ENCODE results near the gene HES3.

The HES3 gene

GRCh38 chr1:6263716-6264115, 19.7 kb downstream of the HES3 start:
- no peak for DNase-seq (ENCODE audit: low spot score)

DNA sequence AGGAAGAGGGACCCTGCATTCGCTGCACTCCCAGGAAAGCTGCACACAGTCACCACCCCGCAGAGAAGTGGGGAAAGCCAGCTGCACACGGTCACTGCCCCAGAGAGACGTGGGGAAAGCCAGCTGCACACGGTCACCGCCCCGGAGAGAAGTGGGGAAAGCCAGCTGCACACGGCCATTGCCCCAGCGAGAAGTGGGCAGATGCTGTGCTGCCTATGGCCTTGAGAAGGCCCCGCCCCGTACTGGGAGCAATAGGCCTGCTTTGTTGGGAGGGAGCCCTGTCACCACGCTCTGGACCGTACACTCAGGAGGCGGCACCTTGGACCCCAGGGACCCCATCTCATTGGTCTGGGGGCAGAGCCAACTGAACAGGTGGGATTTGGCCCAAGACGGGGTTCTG, 21.2 kb downstream of the HES3 start:
- DNase-seq (ENCODE audit: low spot score): no peak

DNA sequence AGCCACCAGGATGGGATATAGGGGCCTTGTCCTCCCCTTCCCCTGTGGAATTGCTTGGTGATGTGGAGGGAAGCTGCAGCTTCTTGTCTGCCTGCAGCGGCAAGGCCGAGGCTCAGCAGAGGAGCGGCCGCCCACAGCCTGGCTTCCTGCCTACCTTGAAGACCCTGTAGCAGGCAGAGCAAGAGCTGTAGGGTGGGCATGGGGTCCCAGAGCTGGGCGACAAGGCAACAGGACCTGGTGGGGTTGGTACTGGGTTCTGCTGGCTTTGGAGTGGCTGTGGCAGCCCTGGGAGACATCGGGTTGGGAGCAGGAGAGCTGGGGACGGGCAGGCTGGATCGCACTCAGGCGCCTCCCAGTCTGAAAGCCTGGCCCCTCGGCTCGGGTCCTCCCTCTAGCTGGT, 22.7 kb downstream of the HES3 start:
- no peak for DNase-seq (ENCODE audit: low spot score)

- DNase-seq (ENCODE audit: low spot score): peak; percentile 36
Observed at GRCh38 chr1:6267686-6268322, 23.8 kb downstream of the HES3 start.

GRCh38 chr1:6268415-6268814, 24.4 kb downstream of the HES3 start:
- DNase-seq (ENCODE audit: low spot score): no peak

DNA sequence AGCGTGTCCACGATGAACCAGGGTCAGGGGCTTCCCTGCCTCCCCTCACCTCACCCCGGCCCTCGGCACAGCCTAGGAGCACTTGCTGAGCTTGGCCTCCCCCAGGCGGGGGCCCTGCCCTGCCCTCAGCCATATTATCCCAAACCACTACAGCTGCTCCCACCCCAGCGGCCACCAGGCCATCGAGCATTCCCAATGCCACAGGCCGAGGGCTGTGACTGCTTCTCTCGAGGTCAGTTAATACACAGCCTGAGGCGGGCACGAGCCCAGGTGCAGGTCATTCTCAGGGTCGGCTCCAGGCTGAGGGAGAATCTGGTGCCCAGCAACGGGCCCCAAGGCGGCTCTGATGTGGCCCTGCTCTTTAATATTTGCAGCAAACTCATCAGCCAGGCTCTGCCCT, 25.3 kb downstream of the HES3 start:
- DNase-seq (ENCODE audit: low spot score): no peak

- no peak for DNase-seq (ENCODE audit: low spot score)
Observed at GRCh38 chr1:6269720-6270400, 25.9 kb downstream of the HES3 start.

DNA sequence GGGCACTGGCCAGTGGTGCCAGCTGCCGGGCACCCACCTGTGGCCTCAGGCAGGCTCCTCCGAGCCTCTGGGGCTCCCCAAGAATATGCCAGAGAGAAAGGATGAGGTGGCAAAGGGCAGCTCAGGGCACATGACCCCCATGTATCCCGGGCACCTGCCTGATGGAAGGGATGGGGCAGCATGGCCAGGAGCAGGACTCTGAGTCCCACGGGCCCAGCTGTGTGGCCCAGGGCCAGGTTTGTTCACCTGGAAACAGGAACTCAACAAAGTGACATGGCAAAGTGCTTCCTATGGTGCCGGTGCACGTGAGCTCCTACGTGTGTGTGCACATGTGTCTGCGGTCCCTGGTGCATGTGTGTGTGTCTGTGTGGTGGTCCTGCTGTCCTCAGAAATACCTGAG, 26.4 kb downstream of the HES3 start:
- no peak for DNase-seq (ENCODE audit: low spot score)

DNA sequence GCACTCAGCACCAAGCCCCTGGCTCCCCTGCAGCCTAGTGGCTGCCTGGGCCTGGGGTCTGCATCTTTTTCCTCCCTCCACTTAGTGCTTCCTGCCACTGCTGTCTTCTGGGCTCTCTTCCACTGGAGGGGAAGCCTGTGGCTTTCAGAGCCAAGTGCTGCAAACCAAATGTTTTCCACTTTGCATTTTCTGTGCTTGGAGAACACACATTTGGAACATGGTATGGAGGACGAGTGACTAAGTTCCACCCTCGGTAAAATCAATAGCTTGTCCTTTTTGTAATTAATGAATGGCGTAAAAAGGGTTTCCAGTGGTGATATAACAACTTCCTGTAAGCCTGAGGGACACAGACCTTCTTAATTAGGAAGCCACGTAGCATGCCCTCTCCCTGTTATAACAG, 27.0 kb downstream of the HES3 start:
- no peak for DNase-seq (ENCODE audit: low spot score)

GRCh38 chr1:6271554-6271953, 27.6 kb downstream of the HES3 start:
- DNase-seq (ENCODE audit: low spot score): no peak

DNA sequence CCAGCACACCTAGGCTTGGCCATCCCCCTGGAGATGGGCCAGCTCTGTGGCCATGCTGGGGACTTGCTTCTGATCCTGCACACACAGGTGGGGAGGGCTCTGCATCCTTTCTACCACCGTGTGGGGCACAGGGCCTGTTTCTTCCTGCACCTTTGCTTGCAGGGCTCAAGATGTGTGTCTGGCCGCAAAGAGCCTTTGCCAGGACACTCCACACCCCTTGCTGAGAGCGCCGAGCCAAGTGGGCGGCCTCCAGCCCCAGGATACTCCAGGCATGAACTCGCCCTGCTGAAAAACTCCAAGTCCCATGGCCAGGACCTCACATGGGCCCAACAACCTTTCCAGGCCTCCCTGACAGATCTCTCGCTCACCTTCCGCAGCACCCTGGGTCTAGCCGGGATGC, 28.5 kb downstream of the HES3 start:
- no peak for DNase-seq (ENCODE audit: low spot score)

GRCh38 chr1:6272868-6273267, 28.9 kb downstream of the HES3 start:
- DNase-seq (ENCODE audit: low spot score): no peak

DNA sequence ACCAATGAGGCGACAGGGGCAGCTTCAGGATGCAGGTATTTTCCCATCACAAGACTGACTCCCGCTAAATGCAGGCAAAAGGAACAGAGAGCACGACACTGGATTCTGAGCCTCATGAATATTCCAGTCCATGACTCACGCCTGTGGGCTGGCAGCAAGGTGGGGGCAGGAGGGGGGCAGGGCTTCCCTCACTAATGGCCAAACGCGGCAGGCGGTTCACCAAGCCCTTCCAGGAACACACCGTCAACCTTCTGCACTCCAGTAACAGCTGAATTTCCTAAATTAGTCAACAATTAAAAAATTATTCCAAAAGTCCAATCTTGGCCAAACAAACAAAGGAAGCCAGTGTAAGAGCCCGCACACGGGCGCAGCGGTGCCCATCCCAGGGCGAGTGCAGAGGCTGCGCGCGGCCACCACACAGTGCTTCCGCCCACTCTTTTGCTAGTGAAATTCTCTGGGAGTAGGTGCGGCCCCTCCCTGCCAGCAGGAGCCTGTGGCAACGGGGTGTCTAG, 29.5 kb downstream of the HES3 start:
- peak; percentile 72 for DNase-seq (ENCODE audit: low spot score)

GRCh38 chr1:6274102-6274501, 30.1 kb downstream of the HES3 start:
- DNase-seq (ENCODE audit: low spot score): no peak

DNA sequence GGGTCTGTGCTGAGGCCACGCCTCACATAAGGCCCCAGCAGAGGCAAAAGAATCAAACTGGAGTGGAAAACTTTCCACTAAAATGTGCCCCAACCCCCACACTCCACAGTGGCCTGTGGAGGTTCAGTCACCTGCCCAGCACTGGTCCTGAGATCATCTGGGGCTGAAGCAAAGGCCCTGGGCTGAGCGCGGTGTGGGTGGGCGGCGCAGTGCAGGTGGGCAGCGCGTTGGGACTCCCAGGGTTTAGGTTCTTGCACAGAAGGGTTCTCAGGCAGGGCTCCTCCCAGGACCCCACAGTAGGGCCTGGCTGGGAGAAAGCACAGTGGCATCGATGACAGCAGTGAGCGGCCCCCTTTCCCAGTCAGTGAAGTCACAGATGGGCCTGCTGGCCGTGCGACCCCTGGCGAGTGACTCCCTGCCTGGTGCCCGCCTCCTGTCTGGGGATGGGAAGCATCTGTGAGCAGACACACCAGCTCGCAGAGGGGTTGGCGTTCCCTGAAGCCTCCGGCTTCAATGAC, 30.7 kb downstream of the HES3 start:
- DNase-seq (ENCODE audit: low spot score): no peak

GRCh38 chr1:6275826-6276782, 32.1 kb downstream of the HES3 start:
- peak; percentile 91 for DNase-seq (ENCODE audit: low spot score)

DNA sequence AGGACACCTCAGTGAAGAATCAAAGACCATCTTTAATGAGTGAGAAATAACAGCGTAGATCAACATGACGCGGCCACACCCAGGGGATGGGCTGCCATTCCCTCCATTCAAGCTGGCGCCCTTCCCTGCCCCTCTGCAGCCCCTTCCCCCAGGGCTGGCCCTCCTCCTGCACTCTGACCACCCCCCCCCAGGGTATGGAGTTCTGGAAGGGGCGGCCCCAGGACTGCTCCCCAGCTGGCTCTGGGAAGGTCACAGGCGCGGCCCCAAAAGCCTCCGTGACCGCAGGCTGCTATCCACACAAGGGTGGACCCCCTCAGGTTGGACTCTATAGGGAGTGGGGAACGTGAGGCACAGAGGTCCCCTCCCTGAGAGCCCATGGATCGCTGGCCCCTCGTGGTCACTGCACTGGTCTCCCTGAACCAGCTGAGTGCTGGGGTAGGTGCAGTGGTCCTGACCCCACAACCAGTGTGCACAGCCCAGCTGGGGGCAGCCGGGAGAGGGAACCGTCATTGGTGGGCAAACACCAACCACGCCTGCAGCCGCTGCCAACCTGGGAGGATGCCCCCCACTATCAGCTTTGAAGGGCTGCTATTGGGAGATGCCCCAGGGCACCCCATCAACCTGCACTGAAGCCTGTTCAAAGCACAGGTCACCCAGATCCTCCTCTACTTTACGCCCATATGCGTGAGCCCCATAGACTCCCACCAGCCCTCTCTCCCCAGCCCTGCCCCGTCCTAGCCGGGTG, 33.0 kb downstream of the HES3 start:
- DNase-seq (ENCODE audit: low spot score): no peak

- no peak for DNase-seq (ENCODE audit: low spot score)
Observed at GRCh38 chr1:6278263-6278662, 34.3 kb downstream of the HES3 start.

- no peak for DNase-seq (ENCODE audit: low spot score)
Observed at GRCh38 chr1:6279066-6279465, 35.1 kb downstream of the HES3 start.

- no peak for DNase-seq (ENCODE audit: low spot score)
Observed at GRCh38 chr1:6279613-6280383, 35.8 kb downstream of the HES3 start.
